ENCODE measurements around the gene ARVCF. TPM values are rescaled to one million over a fixed set of nuclear protein-coding genes. Genes with fewer than 3 reads are reported as not detected.
"Not testable (repeated sequence)": the region's sequence is repeated elsewhere in the genome, so short reads cannot be mapped to it uniquely, and the experiment has no call there.

ARVCF gene
- total RNA-seq, 1 donor from 2014 or later: 52.6 TPM

GRCh38 chr22:19927696-19928095 lies 88.9 kb downstream of the ARVCF start:
- FAIRE-seq (no peak), DNase-seq (ENCODE audit: low spot score in 2 of 2) (no peak)

GRCh38 chr22:19926028-19926427 lies 90.6 kb downstream of the ARVCF start:
- DNase-seq (ENCODE audit: low spot score in 2 of 2); FAIRE-seq: not testable (repeated sequence)

GRCh38 chr22:19923914-19924513 lies 92.6 kb downstream of the ARVCF start:
- no peak for FAIRE-seq
- no peak for DNase-seq (ENCODE audit: low spot score in 2 of 2)

- no peak for FAIRE-seq
- DNase-seq (ENCODE audit: low spot score in 2 of 2): no peak
Observed at GRCh38 chr22:19921544-19922081, 95.0 kb downstream of the ARVCF start.

Small RNA genes lying within 50 kb of the gene (small RNA-seq; reads per million reads assigned to genes)
- gene MIR185: 4.2 reads per million, percentile 91 among the genes with 10 or more reads in this experiment

Other genes with a start within 250 kb of the ARVCF start
- gene GNB1L, start 161.9 kb downstream of the ARVCF start, total RNA-seq: 2.9 TPM
- gene RTL10, start 161.9 kb downstream of the ARVCF start, total RNA-seq: 13.0 TPM
- gene COMT, start 75.1 kb downstream of the ARVCF start, total RNA-seq: 26.5 TPM
- 15.5 TPM for gene TXNRD2, start 75.0 kb downstream of the ARVCF start, total RNA-seq
- 8.2 TPM for gene TANGO2, start 4.3 kb upstream of the ARVCF start, total RNA-seq
- 42.8 TPM for gene DGCR8, start 63.4 kb upstream of the ARVCF start, total RNA-seq
- gene RANBP1, start 99.3 kb upstream of the ARVCF start, total RNA-seq: 182 TPM
- gene TRMT2A, start 100.4 kb upstream of the ARVCF start, total RNA-seq: 28.9 TPM
- 2.9 TPM for gene ZDHHC8, start 115.0 kb upstream of the ARVCF start, total RNA-seq
- gene CCDC188, start 134.2 kb upstream of the ARVCF start, total RNA-seq: 0.82 TPM